Measurements from ENCODE around the gene LRRC9. TPM values are rescaled to one million over a fixed set of nuclear protein-coding genes. Genes with fewer than 3 reads are reported as not detected.

LRRC9 gene
- total and polyA plus RNA-seq, 2 of the 13 experiments (the other 11 are each of a cell fraction or from before 2014, with no cell fraction given) = 0.08 to 0.18 TPM

DNA sequence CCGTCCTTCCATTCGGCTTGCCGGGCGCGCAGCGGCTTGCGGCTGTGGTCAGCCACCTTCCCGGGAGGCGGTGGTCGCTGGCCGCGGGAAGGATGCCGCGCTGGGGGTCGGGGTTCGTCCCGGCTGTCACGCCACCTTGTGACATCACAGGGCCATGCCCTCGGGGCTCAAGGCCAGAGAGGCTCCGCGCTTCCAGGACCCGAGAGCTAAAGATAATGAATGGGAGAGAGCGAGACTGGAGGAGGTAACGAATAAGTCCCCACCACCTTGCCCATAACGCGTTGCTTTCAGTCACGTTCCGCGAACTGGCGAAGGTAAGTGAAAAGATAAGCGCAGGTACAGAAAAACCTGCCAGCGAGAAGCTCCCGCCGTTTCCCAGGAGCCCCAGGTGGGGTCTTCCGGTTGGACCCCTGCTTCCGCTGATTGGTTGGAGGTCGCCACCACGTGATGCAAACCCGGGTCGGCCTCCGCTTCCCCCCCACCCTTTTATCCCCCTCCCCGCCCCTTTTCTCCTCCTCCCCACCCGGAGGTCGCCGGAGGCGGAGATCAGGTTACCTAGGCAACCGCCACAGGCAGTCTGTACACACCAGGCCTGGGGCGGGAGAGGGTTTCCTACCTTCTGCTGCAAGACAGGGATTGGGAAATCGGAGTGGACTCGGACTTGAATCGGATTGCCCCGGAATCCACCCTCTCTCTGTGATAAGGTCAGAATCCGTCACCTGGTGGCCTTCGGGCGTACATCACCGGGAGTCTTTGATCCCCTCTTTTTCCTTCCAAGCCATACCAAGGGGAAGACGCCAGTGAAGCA, at the start of gene LRRC9 (continued):
- TF ChIP-seq, protein P1, sequence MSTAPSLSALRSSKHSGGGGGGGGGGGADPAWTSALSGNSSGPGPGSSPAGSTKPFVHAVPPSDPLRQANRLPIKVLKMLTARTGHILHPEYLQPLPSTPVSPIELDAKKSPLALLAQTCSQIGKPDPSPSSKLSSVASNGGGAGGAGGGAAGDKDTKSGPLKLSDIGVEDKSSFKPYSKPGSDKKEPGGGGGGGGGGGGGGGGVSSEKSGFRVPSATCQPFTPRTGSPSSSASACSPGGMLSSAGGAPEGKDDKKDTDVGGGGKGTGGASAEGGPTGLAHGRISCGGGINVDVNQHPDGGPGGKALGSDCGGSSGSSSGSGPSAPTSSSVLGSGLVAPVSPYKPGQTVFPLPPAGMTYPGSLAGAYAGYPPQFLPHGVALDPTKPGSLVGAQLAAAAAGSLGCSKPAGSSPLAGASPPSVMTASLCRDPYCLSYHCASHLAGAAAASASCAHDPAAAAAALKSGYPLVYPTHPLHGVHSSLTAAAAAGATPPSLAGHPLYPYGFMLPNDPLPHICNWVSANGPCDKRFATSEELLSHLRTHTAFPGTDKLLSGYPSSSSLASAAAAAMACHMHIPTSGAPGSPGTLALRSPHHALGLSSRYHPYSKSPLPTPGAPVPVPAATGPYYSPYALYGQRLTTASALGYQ (CRISPR knock-in tag; IDR thresholded peaks at IDR 0.05) = peak; percentile 27; the same call in 1 of the 2 replicates
- no peak; the same call in 1 of the 2 replicates for TF ChIP-seq MXD4 (CRISPR knock-in tag; IDR thresholded peaks at IDR 0.05)
- TF ChIP-seq ZNF558 (CRISPR knock-in tag; IDR thresholded peaks at IDR 0.05; ENCODE audit: borderline replicate concordance) = no peak
- no peak for TF ChIP-seq ZNF782 (CRISPR knock-in tag; IDR thresholded peaks at IDR 0.05; ENCODE audit: borderline replicate concordance)
- TF ChIP-seq TRIM22 (IDR thresholded peaks at IDR 0.05) = no peak
- no peak for TF ChIP-seq ZNF207 (IDR thresholded peaks at IDR 0.05; ENCODE audit: borderline replicate concordance)
- TF ChIP-seq PTBP1 (IDR thresholded peaks at IDR 0.05; ENCODE audit: low read depth, low read length, poor library complexity, severe bottlenecking) = no peak
- TF ChIP-seq NR2F2 (IDR thresholded peaks at IDR 0.05; ENCODE audit: borderline replicate concordance, low read depth) = peak; percentile 77
- TF ChIP-seq TEAD3 (CRISPR knock-in tag; optimal IDR thresholded peaks at IDR 0.05; ENCODE audit: borderline replicate concordance) = peak; percentile 71
- no peak for TF ChIP-seq BRCA1 (CRISPR knock-in tag; IDR thresholded peaks at IDR 0.05)
- TF ChIP-seq, protein P2, sequence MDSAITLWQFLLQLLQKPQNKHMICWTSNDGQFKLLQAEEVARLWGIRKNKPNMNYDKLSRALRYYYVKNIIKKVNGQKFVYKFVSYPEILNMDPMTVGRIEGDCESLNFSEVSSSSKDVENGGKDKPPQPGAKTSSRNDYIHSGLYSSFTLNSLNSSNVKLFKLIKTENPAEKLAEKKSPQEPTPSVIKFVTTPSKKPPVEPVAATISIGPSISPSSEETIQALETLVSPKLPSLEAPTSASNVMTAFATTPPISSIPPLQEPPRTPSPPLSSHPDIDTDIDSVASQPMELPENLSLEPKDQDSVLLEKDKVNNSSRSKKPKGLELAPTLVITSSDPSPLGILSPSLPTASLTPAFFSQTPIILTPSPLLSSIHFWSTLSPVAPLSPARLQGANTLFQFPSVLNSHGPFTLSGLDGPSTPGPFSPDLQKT (CRISPR knock-in tag; IDR thresholded peaks at IDR 0.05; ENCODE audit: borderline replicate concordance) = no peak
- TF ChIP-seq ZNF749 (CRISPR knock-in tag; IDR thresholded peaks at IDR 0.05; ENCODE audit: borderline replicate concordance) = no peak; the same call in 1 of the 2 replicates
- no peak for TF ChIP-seq ZNF724P (CRISPR knock-in tag; IDR thresholded peaks at IDR 0.05; ENCODE audit: borderline replicate concordance)
- peak; percentile 83 for TF ChIP-seq NFYB (CRISPR knock-in tag; IDR thresholded peaks at IDR 0.05)
- TF ChIP-seq ARHGAP35 (CRISPR knock-in tag; IDR thresholded peaks at IDR 0.05; ENCODE audit: borderline replicate concordance) = no peak
- no peak for TF ChIP-seq SMAD1 (CRISPR knock-in tag; IDR thresholded peaks at IDR 0.05; ENCODE audit: borderline replicate concordance, low read depth)
- no peak for TF ChIP-seq TP53 (CRISPR knock-in tag; conservative IDR thresholded peaks at IDR 0.05)
- no peak for TF ChIP-seq JUNB (CRISPR knock-in tag; IDR thresholded peaks at IDR 0.05; ENCODE audit: borderline replicate concordance)
- no peak for TF ChIP-seq HES4 (CRISPR knock-in tag; IDR thresholded peaks at IDR 0.05; ENCODE audit: borderline replicate concordance)
- no peak for TF ChIP-seq ZNF550 (CRISPR knock-in tag; IDR thresholded peaks at IDR 0.05; ENCODE audit: borderline replicate concordance)
- TF ChIP-seq TCF7L2 (IDR thresholded peaks at IDR 0.05; ENCODE audit: low read depth, low read length) = no peak
- peak; percentile 79; the same call in 1 of the 2 replicates for TF ChIP-seq SKIL (CRISPR knock-in tag; IDR thresholded peaks at IDR 0.05; ENCODE audit: borderline replicate concordance)
- TF ChIP-seq ZNF44 (CRISPR knock-in tag; IDR thresholded peaks at IDR 0.05) = no peak
- 0 out of 2 replicates have a peak, but pooled peaks have one; percentile 21 for TF ChIP-seq ISX (CRISPR knock-in tag; conservative IDR thresholded peaks at IDR 0.05)

Measured in HepG2 (cell line).